ENCODE measurements around the gene EOMES. TPM values are rescaled to one million over a fixed set of nuclear protein-coding genes. Genes with fewer than 3 reads are reported as not detected.

Gene EOMES
- total and polyA plus RNA-seq, 3 experiments from 2014 or later, result 37.1 to 188 (median 37.2) TPM

DNA sequence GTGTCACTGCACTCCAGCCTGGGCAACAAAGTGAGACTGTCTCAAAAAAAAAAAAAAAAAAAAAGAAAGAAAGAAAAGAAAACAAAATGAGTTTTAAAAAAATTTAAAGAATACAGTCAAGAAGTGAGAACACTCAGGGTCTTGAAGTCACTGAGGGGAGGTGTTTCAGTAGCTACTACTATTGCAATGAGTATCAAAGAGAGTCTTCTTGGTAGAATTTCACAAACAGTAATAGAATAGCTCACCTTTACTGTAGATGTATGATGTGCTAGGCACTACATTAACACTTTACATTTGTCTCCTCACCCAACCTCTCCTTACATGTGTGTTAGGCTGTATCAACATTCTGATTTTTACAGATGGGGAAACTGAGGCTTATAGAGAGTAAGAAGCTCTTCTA is 43.9 kb downstream of the EOMES start:
- Histone ChIP-seq H3K27ac (ENCODE audit: low read depth, low read length) (no peak overlapping the region), H3K4me3 (ENCODE audit: low read length) (no peak overlapping the region), H3K36me3 (ENCODE audit: insufficient read depth, low read length) (no peaks in the 10 kb centered on the region), H3K4me1 (ENCODE audit: insufficient read depth, low read length) (peaks cover 4% of the 10 kb centered on the region), H3K27me3 (ENCODE audit: insufficient read depth, low read length, poor library complexity, severe bottlenecking) (no peaks in the 10 kb centered on the region), H3K9me3 (ENCODE audit: low read length) (no peaks in the 10 kb centered on the region)
- Mint-ChIP-seq H3K27ac (no peak overlapping the region), H3K4me1 (peaks cover 8 to 15% (median 10%) of the 10 kb centered on the region in 3 donors), H3K36me3 (peaks cover 0 to 1% (median 0%) of the 10 kb centered on the region in 3 donors), H3K4me3 (no peak overlapping the region), H3K9me3 (no peaks in the 10 kb centered on the region), H3K27me3 (peaks cover 2 to 4% of the 10 kb centered on the region in 2 donors)
- no peak for DNase-seq
- POLR2A ChIA-PET, result no interaction called here
- CTCF ChIA-PET, result interaction anchor here (0.7 kb wide), 2 partner anchors 414 to 704 kb away, joined by 3 read pairs; no protein-coding TSS in a partner anchor

DNA sequence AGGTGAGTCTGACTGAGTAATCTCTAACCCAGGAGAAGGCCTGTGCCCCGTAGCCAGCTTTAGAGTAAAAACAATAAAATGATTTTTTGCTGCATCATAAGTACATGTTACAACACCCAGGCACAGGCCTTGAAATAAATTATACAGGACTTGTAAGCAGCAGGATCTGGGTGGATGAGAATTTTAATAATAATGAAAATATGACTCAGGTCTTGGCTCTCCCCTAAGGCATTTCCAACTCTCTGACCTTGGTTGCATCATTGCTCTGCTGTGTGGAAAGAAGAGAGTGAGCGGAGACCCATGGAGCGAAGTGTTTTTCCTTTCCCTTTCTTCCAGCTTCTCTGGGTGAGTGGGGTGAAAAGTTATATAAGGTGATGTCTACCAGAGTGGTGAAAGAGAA is 44.6 kb downstream of the EOMES start:
- no peak overlapping the region for H3K4me3 ChIP-seq (ENCODE audit: low read length)
- no peaks in the 10 kb centered on the region for H3K9me3 ChIP-seq (ENCODE audit: low read length)
- H3K36me3 ChIP-seq (ENCODE audit: insufficient read depth, low read length), result no peaks in the 10 kb centered on the region
- peaks cover 8 to 15% (median 10%) of the 10 kb centered on the region in 3 donors for H3K4me1 Mint-ChIP-seq
- H3K36me3 Mint-ChIP-seq, result peaks cover 0 to 1% (median 0%) of the 10 kb centered on the region in 3 donors
- H3K9me3 Mint-ChIP-seq, result no peaks in the 10 kb centered on the region
- H3K27ac ChIP-seq (ENCODE audit: low read depth, low read length), result no peak overlapping the region
- H3K4me3 Mint-ChIP-seq, result no peak overlapping the region
- CTCF ChIA-PET, result interaction anchor here (0.9 kb wide), 1 partner anchor 8 kb away, joined by 3 read pairs; no protein-coding TSS in a partner anchor
- peaks cover 4% of the 10 kb centered on the region for H3K4me1 ChIP-seq (ENCODE audit: insufficient read depth, low read length)
- POLR2A ChIA-PET, result no interaction called here
- DNase-seq, result no peak
- no peaks in the 10 kb centered on the region for H3K27me3 ChIP-seq (ENCODE audit: insufficient read depth, low read length, poor library complexity, severe bottlenecking)
- no peak overlapping the region for H3K27ac Mint-ChIP-seq
- peaks cover 2 to 4% of the 10 kb centered on the region in 2 donors for H3K27me3 Mint-ChIP-seq

DNA sequence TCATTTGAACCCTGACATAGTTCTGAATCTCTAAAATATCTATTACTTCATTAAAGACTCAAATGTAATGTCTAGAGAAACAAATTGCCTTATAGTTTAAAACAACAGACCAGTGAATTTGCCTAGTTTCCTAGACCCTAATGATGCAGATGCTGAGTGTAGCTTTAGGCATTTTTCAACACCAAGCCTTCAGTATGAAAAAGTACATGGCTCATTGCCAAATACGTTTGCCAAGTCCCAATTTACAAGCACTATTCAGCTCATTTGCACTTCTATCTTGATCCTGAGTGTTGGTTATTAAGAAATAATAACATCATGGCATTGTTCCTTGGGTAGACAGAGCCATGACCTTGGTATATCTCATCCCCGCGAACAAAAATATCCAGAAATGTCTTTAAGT is 46.8 kb downstream of the EOMES start:
- ChIA-PET POLR2A (interaction anchor here (0.6 kb wide), 1 partner anchor 360 kb away, joined by 4 read pairs; no protein-coding TSS in a partner anchor), CTCF (interaction anchor here (1.1 kb wide), 1 partner anchor 317 kb away, joined by 3 read pairs; no protein-coding TSS in a partner anchor)
- no peak overlapping the region for H3K4me3 Mint-ChIP-seq
- Histone ChIP-seq H3K4me1 (ENCODE audit: insufficient read depth, low read length) (no peaks in the 10 kb centered on the region), H3K4me3 (ENCODE audit: low read length) (no peak overlapping the region), H3K27me3 (ENCODE audit: insufficient read depth, low read length, poor library complexity, severe bottlenecking) (no peaks in the 10 kb centered on the region), H3K36me3 (ENCODE audit: insufficient read depth, low read length) (no peaks in the 10 kb centered on the region), H3K9me3 (ENCODE audit: low read length) (no peaks in the 10 kb centered on the region), H3K27ac (ENCODE audit: low read depth, low read length) (no peak overlapping the region)
- peaks cover 0 to 2% (median 0%) of the 10 kb centered on the region in 3 donors for H3K36me3 Mint-ChIP-seq
- H3K9me3 Mint-ChIP-seq, result no peaks in the 10 kb centered on the region
- no peak for DNase-seq
- peaks cover 0 to 2% (median 0%) of the 10 kb centered on the region in 3 donors for H3K4me1 Mint-ChIP-seq
- no peaks in the 10 kb centered on the region for H3K27me3 Mint-ChIP-seq
- H3K27ac Mint-ChIP-seq, result no peak overlapping the region

DNA sequence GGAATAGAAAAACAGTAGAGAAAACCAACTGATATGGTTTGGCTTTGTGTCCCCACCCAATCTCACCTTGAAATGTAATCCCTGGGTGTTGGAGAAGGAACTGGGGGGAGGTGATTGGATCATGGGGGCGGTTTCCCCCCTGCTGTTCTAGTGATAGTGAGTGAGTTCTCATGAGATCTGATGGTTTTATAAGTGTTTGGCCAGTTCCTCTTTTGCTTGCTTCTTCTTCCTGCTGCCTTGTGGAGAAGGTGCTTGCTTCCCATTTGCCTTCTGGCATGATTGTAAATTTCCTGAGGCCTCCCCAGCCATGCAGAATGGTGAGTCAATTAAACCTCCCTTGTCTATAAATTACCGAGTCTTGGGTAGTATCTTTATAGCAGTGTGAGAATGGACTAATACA is 48.4 kb downstream of the EOMES start:
- ChIA-PET POLR2A (no interaction called here), CTCF (no interaction called here)
- no peak overlapping the region for H3K27ac ChIP-seq (ENCODE audit: low read depth, low read length)
- peaks cover 0 to 2% (median 0%) of the 10 kb centered on the region in 3 donors for H3K36me3 Mint-ChIP-seq
- no peaks in the 10 kb centered on the region for H3K4me1 Mint-ChIP-seq
- no peak overlapping the region for H3K4me3 ChIP-seq (ENCODE audit: low read length)
- DNase-seq, result no peak
- H3K27me3 Mint-ChIP-seq, result no peaks in the 10 kb centered on the region
- no peaks in the 10 kb centered on the region for H3K27me3 ChIP-seq (ENCODE audit: insufficient read depth, low read length, poor library complexity, severe bottlenecking)
- H3K9me3 Mint-ChIP-seq, result no peaks in the 10 kb centered on the region
- H3K4me3 Mint-ChIP-seq, result no peak overlapping the region
- H3K9me3 ChIP-seq (ENCODE audit: low read length), result no peaks in the 10 kb centered on the region
- H3K27ac Mint-ChIP-seq, result no peak overlapping the region
- H3K4me1 ChIP-seq (ENCODE audit: insufficient read depth, low read length), result no peaks in the 10 kb centered on the region
- no peaks in the 10 kb centered on the region for H3K36me3 ChIP-seq (ENCODE audit: insufficient read depth, low read length)

DNA sequence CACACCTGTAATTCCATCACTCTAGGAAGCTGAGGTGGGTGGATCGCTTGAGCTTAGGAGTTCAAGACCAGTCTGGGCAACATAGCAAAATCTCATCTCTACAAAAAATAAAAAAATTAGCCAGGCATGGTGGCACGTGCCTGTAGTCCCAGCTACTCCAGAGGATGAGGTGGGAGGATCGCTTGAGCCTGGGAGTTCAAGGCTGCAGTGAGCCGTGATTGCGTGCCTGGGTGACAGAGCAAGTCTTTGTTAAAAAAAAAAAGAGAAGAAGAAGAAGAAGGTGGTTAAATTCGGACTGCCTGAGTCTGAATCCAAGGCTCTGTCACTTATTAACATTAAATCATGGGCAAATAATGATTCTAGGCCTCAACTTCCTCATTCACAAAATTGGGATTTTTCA is 51.0 kb downstream of the EOMES start:
- Histone ChIP-seq H3K4me3 (ENCODE audit: low read length) (no peak overlapping the region), H3K27ac (ENCODE audit: low read depth, low read length) (no peak overlapping the region), H3K36me3 (ENCODE audit: insufficient read depth, low read length) (no peaks in the 10 kb centered on the region), H3K9me3 (ENCODE audit: low read length) (no peaks in the 10 kb centered on the region), H3K27me3 (ENCODE audit: insufficient read depth, low read length, poor library complexity, severe bottlenecking) (no peaks in the 10 kb centered on the region), H3K4me1 (ENCODE audit: insufficient read depth, low read length) (peaks cover 5% of the 10 kb centered on the region)
- Mint-ChIP-seq H3K27me3 (no peaks in the 10 kb centered on the region), H3K36me3 (peaks cover 0 to 2% (median 0%) of the 10 kb centered on the region in 3 donors), H3K27ac (no peak overlapping the region), H3K9me3 (no peaks in the 10 kb centered on the region), H3K4me1 (peaks cover 7 to 8% (median 8%) of the 10 kb centered on the region in 3 donors), H3K4me3 (no peak overlapping the region)
- ChIA-PET POLR2A (no interaction called here), CTCF (interaction anchor here (0.9 to 1.3 kb wide), 2 partner anchors 10 to 11 kb away, joined by 3 to 7 read pairs; no protein-coding TSS in a partner anchor)
- DNase-seq, result no peak

DNA sequence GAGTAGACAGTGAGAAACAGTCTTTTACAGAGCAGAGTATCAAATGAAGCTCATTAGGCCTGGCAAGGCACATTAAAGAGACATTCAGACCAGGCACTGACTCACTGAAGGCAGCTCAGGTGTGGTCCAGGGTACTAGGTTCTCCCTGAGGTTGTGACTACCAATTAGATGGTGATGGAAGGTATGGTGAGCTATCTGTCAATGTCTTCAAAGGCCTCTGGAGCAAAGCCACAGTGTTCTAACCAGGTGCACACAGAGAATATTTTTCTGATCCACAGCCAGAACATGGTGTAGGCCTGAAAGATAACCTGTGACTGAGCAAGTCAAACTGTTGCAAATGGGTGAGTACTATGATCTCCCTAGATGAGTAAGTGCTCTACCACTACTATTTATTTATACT is 51.5 kb downstream of the EOMES start:
- Histone ChIP-seq H3K4me1 (ENCODE audit: insufficient read depth, low read length) (peaks cover 5% of the 10 kb centered on the region), H3K9me3 (ENCODE audit: low read length) (no peaks in the 10 kb centered on the region), H3K27ac (ENCODE audit: low read depth, low read length) (no peak overlapping the region), H3K4me3 (ENCODE audit: low read length) (no peak overlapping the region), H3K27me3 (ENCODE audit: insufficient read depth, low read length, poor library complexity, severe bottlenecking) (no peaks in the 10 kb centered on the region), H3K36me3 (ENCODE audit: insufficient read depth, low read length) (no peaks in the 10 kb centered on the region)
- H3K36me3 Mint-ChIP-seq, result peaks cover 0 to 2% (median 0%) of the 10 kb centered on the region in 3 donors
- ChIA-PET CTCF (interaction anchor here (0.9 to 1.3 kb wide), 2 partner anchors 10 to 11 kb away, joined by 3 to 7 read pairs; no protein-coding TSS in a partner anchor), POLR2A (no interaction called here)
- H3K4me1 Mint-ChIP-seq, result peaks cover 7 to 9% (median 8%) of the 10 kb centered on the region in 3 donors
- no peak overlapping the region for H3K4me3 Mint-ChIP-seq
- no peaks in the 10 kb centered on the region for H3K9me3 Mint-ChIP-seq
- H3K27me3 Mint-ChIP-seq, result no peaks in the 10 kb centered on the region
- no peak for DNase-seq
- no peak overlapping the region for H3K27ac Mint-ChIP-seq

DNA sequence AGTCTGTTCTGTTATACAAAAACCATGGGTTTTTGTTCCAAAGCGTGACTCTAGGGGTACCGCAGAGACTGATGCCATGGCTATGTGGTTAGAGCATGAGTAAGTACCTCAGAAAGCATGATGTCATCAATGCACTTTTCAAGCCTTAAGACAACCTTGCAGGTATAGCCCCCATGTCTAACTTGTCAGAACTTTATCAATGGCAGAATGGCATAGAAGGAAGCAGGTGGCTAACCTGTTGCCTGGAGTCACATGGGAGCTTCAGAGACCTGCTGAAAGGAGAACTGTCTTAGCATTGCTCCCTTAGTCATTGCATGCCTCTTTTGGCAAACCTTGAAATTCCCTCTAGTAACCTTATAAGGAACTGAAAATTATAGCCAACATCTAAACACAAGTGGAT is 52.5 kb downstream of the EOMES start:
- no peak overlapping the region for H3K4me3 Mint-ChIP-seq
- Histone ChIP-seq H3K4me3 (ENCODE audit: low read length) (no peak overlapping the region), H3K27ac (ENCODE audit: low read depth, low read length) (no peak overlapping the region), H3K9me3 (ENCODE audit: low read length) (no peaks in the 10 kb centered on the region), H3K4me1 (ENCODE audit: insufficient read depth, low read length) (peaks cover 5% of the 10 kb centered on the region), H3K36me3 (ENCODE audit: insufficient read depth, low read length) (no peaks in the 10 kb centered on the region), H3K27me3 (ENCODE audit: insufficient read depth, low read length, poor library complexity, severe bottlenecking) (no peaks in the 10 kb centered on the region)
- peaks cover 7 to 9% (median 8%) of the 10 kb centered on the region in 3 donors for H3K4me1 Mint-ChIP-seq
- ChIA-PET POLR2A (no interaction called here), CTCF (interaction anchor here (1.3 to 1.4 kb wide), 2 partner anchors 10 to 11 kb away, joined by 4 to 7 read pairs; no protein-coding TSS in a partner anchor)
- H3K9me3 Mint-ChIP-seq, result no peaks in the 10 kb centered on the region
- no peaks in the 10 kb centered on the region for H3K27me3 Mint-ChIP-seq
- no peak overlapping the region for H3K27ac Mint-ChIP-seq
- H3K36me3 Mint-ChIP-seq, result peaks cover 0 to 2% (median 0%) of the 10 kb centered on the region in 3 donors
- DNase-seq, result no peak

DNA sequence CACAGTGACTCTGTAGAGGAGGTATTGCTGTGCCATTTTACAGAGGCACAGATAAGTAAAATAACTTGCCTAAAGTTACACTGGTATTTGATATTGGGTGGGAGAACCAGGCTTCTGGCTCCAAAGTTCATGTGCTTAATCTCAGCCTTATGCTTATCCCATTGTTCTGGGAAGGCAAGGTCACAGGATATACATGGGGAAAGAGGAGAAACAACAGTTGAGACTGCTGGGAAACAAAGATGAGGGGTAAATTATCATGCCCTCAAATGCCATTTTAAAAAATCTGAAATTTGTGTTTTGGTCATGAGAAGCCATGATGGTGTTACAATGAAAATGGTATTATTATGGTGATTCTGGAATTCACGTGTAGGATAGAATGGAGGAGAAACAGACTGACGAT is 54.4 kb downstream of the EOMES start:
- no peak overlapping the region for H3K27ac Mint-ChIP-seq
- peaks cover 0 to 2% (median 0%) of the 10 kb centered on the region in 3 donors for H3K36me3 Mint-ChIP-seq
- Histone ChIP-seq H3K27me3 (ENCODE audit: insufficient read depth, low read length, poor library complexity, severe bottlenecking) (no peaks in the 10 kb centered on the region), H3K4me1 (ENCODE audit: insufficient read depth, low read length) (peaks cover 5% of the 10 kb centered on the region), H3K27ac (ENCODE audit: low read depth, low read length) (no peak overlapping the region), H3K36me3 (ENCODE audit: insufficient read depth, low read length) (no peaks in the 10 kb centered on the region), H3K4me3 (ENCODE audit: low read length) (no peak overlapping the region), H3K9me3 (ENCODE audit: low read length) (no peaks in the 10 kb centered on the region)
- no peak overlapping the region for H3K4me3 Mint-ChIP-seq
- ChIA-PET POLR2A (no interaction called here), CTCF (interaction anchor here (2.1 kb wide), 1 partner anchor 13 kb away, joined by 9 read pairs; no protein-coding TSS in a partner anchor)
- H3K4me1 Mint-ChIP-seq, result peaks cover 7 to 9% (median 8%) of the 10 kb centered on the region in 3 donors
- no peak for DNase-seq
- no peaks in the 10 kb centered on the region for H3K27me3 Mint-ChIP-seq
- H3K9me3 Mint-ChIP-seq, result no peaks in the 10 kb centered on the region

Data from CD8-positive, alpha-beta memory T cell (primary cell).